H9 (cell line): Measurements from ENCODE around the gene PROC. TPM values are rescaled to one million over a fixed set of nuclear protein-coding genes. Genes with fewer than 3 reads are reported as not detected.

Experiments
- DNase-seq: peaks from one replicate; pipeline ENCODE4 v3.0.0-alpha.2; 2017
- H2AFZ ChIP-seq: one replicate; pipeline ENCODE4 v1.6.1; 2013; ENCODE audit warnings: mild to moderate bottlenecking, low read length, control low read depth, moderate library complexity
- H2AK5ac ChIP-seq: 2 replicates; pipeline ENCODE4 v1.6.1; 2013; ENCODE audit warnings: low read length, control low read depth, mixed read lengths; ENCODE audit not compliant: insufficient read length
- H2BK120ac ChIP-seq: one replicate; pipeline ENCODE4 v1.6.1; 2013; ENCODE audit warnings: low read depth, mild to moderate bottlenecking, low read length, control low read depth, inconsistent platforms; ENCODE audit not compliant: poor library complexity, severe bottlenecking
- H2BK12ac ChIP-seq: 2 replicates; pipeline ENCODE4 v1.6.1; 2013; ENCODE audit warnings: low read length, control low read depth, mixed read lengths, low read depth; ENCODE audit not compliant: insufficient read length
- H2BK15ac ChIP-seq: 2 replicates; pipeline ENCODE4 v1.6.1; 2013; ENCODE audit warnings: low read depth, low read length, control low read depth
- H2BK20ac ChIP-seq: one replicate; pipeline ENCODE4 v1.6.1; 2013; ENCODE audit warnings: low read depth, mild to moderate bottlenecking, low read length, control low read depth, inconsistent platforms; ENCODE audit not compliant: poor library complexity, severe bottlenecking
- H2BK5ac ChIP-seq: 2 replicates; pipeline ENCODE4 v1.6.1; 2013; ENCODE audit warnings: low read length, control low read depth, mixed read lengths; ENCODE audit not compliant: insufficient read length
- H3K14ac ChIP-seq: 2 replicates; pipeline ENCODE4 v1.6.1; 2013; ENCODE audit warnings: low read length, control low read depth; ENCODE audit not compliant: insufficient read depth
- H3K18ac ChIP-seq: 2 replicates; pipeline ENCODE4 v1.6.1; 2013; ENCODE audit warnings: low read depth, mild to moderate bottlenecking, mixed read lengths, low read length, control low read depth; ENCODE audit not compliant: insufficient read length
- H3K23ac ChIP-seq: 2 replicates; pipeline ENCODE4 v1.6.1; 2013; ENCODE audit warnings: low read length, control low read depth, mixed read lengths, low read depth; ENCODE audit not compliant: insufficient read length
- H3K23me2 ChIP-seq: 2 replicates; pipeline ENCODE4 v1.6.1; 2013; ENCODE audit warnings: low read depth, mild to moderate bottlenecking, mixed read lengths, low read length, control low read depth; ENCODE audit not compliant: insufficient read length, poor library complexity, severe bottlenecking
- H3K27ac ChIP-seq: 2 replicates; pipeline ENCODE4 v1.5.1; 2013; ENCODE audit warnings: low read length, control low read depth, mixed read lengths, low read depth; ENCODE audit not compliant: insufficient read length
- H3K27me3 ChIP-seq: 2 replicates; pipeline ENCODE4 v1.6.1; 2013; ENCODE audit warnings: low read length, control low read depth, inconsistent platforms; ENCODE audit not compliant: insufficient read depth
- H3K4ac ChIP-seq: 2 replicates; pipeline ENCODE4 v1.6.1; 2013; ENCODE audit warnings: low read depth, mild to moderate bottlenecking, control low read depth, inconsistent platforms, low read length, moderate library complexity
- H3K4me1 ChIP-seq: 2 replicates; pipeline ENCODE4 v1.6.1; 2013; ENCODE audit warnings: low read length, control low read depth, inconsistent platforms; ENCODE audit not compliant: insufficient read depth
- H3K4me2 ChIP-seq: 2 replicates; pipeline ENCODE4 v1.6.1; 2013; ENCODE audit warnings: low read length, control low read depth, mixed read lengths; ENCODE audit not compliant: insufficient read length, insufficient read depth
- H3K56ac ChIP-seq: 2 replicates; pipeline ENCODE4 v1.6.1; 2013; ENCODE audit warnings: low read depth, mild to moderate bottlenecking, mixed read lengths, low read length, control low read depth; ENCODE audit not compliant: insufficient read length
- H3K79me1 ChIP-seq: 2 replicates; pipeline ENCODE4 v1.6.1; 2013; ENCODE audit warnings: low read depth, mild to moderate bottlenecking, moderate library complexity, low read length, control low read depth, inconsistent platforms; ENCODE audit not compliant: insufficient read depth, poor library complexity, severe bottlenecking
- H3K79me2 ChIP-seq: 2 replicates; pipeline ENCODE4 v1.6.1; 2013; ENCODE audit warnings: low read length, control low read depth, inconsistent platforms; ENCODE audit not compliant: insufficient read depth
- H3K9ac ChIP-seq: 2 replicates; pipeline ENCODE4 v1.6.1; 2013; ENCODE audit warnings: low read length, control low read depth, mixed read lengths; ENCODE audit not compliant: insufficient read length; ENCODE audit errors: extremely low read depth
- H3K9me3 ChIP-seq: one replicate; pipeline ENCODE4 v1.6.1; 2013; ENCODE audit warnings: low read depth, low read length, inconsistent platforms; ENCODE audit not compliant: control insufficient read depth
- H3T11ph ChIP-seq: one replicate; pipeline ENCODE4 v1.6.1; 2013; ENCODE audit warnings: mild to moderate bottlenecking, low read length, control low read depth, inconsistent platforms
- H4K20me1 ChIP-seq: one replicate; pipeline ENCODE4 v1.6.1; 2013; ENCODE audit not compliant: control insufficient read depth, insufficient read length, insufficient read depth
- H4K5ac ChIP-seq: 2 replicates; pipeline ENCODE4 v1.6.1; 2013; ENCODE audit warnings: low read depth, mild to moderate bottlenecking, mixed read lengths, low read length, control low read depth; ENCODE audit not compliant: insufficient read length
- H4K8ac ChIP-seq: replicated peaks from 2 replicates; pipeline ENCODE4 v1.6.1; 2013; ENCODE audit warnings: low read length, control low read depth, mixed read lengths, low read depth; ENCODE audit not compliant: insufficient read length
- H4K91ac ChIP-seq: 2 replicates; pipeline ENCODE4 v1.6.1; 2013; ENCODE audit warnings: low read depth, mild to moderate bottlenecking, moderate library complexity, mixed read lengths, low read length, control low read depth; ENCODE audit not compliant: insufficient read length
- H3K27ac Mint-ChIP-seq, 3 experiments: 2 replicates in 2 of 3; 3 replicates in 1 of 3; pipeline ENCODE4 v1.8.0; 2020 to 2021; ENCODE audit warnings: mixed read lengths in 3 of 3, mild to moderate bottlenecking in 1 of 3, moderate library complexity in 1 of 3
- H3K27me3 Mint-ChIP-seq: 2 replicates; pipeline ENCODE4 v1.8.0; 2021; ENCODE audit warnings: low read depth, mild to moderate bottlenecking, moderate library complexity, mixed read lengths
- H3K36me3 Mint-ChIP-seq, 3 experiments: 2 replicates in 2 of 3; 3 replicates in 1 of 3; pipeline ENCODE4 v1.8.0; 2020 to 2021; ENCODE audit warnings: low read depth in 3 of 3, mixed read lengths in 3 of 3; ENCODE audit not compliant: insufficient read depth in 1 of 3
- H3K4me1 Mint-ChIP-seq, 2 experiments: 2 replicates each; pipeline ENCODE4 v1.8.0; 2020; ENCODE audit warnings: mixed read lengths in 2 of 2
- H3K4me3 Mint-ChIP-seq, 2 experiments: 2 replicates in 1 of 2; 3 replicates in 1 of 2; pipeline ENCODE4 v1.8.0; 2020 to 2021; ENCODE audit warnings: mild to moderate bottlenecking in 2 of 2, mixed read lengths in 2 of 2, moderate library complexity in 1 of 2
- H3K9me3 Mint-ChIP-seq, 2 experiments: 2 replicates in 1 of 2; 3 replicates in 1 of 2; pipeline ENCODE4 v1.8.0; 2020; ENCODE audit warnings: mild to moderate bottlenecking in 2 of 2, mixed read lengths in 2 of 2, moderate library complexity in 1 of 2
- WGBS: extraction: QIAGEN DNeasy Blood & Tissue Kit; methylation state at CpG from one replicate; pipeline ENCODE4 v1.1.7; 2013; ENCODE audit warnings: missing lambda C conversion rate, low lambda C conversion rate, mixed read lengths; ENCODE audit not compliant: insufficient read length; ENCODE audit errors: extremely low coverage; 5-methylcytosine and 5-hydroxymethylcytosine counted together
- total RNA-seq: library from RNA; stranded (reverse); gene quantifications from 2 replicates; pipeline ENCODE4 v1.2.1, GENCODE V29; 2021
- TF ChIP-seq, protein P1 (sequence below): fragments of 200-600 bp; sonication (generic); conservative IDR thresholded peaks from 3 replicates; pipeline ENCODE4 v1.8.0; 2021; ENCODE audit warnings: antibody characterized with exemption, mild to moderate bottlenecking

Gene PROC
- total RNA-seq, 1 experiment from 2014 or later, result 0.61 TPM

DNA sequence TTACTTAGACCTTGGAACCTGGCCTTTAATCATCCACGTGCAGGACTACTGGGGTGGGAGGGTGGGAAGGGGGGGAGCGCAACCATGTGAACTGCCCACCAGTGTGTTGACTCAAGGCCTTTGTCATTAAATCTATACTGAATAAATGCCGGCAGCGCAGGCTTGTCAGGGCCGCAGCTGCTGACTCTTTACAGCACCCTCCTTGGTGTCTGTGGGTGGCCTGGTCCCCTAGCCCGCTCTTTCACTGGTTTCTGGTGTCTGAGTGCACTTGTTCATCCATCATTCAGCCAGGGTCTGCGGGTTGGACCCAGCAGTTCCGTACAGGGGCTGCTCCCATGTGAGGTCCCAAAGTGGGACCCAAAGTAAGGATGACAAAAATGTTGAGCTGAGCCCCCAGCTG, 42.0 kb upstream of the PROC start:
- Histone ChIP-seq H3K27me3 (no peaks in the 10 kb centered on the region), H2AK5ac (no peak overlapping the region), H2BK15ac (no peak overlapping the region), H3K56ac (no peak overlapping the region), H4K91ac (no peak overlapping the region), H2AFZ (no peak overlapping the region), H4K8ac (no peak overlapping the region), H2BK5ac (no peak overlapping the region), H3K4me2 (no peak overlapping the region), H3K27ac (no peak overlapping the region), H3K18ac (no peak overlapping the region), H2BK120ac (no peak overlapping the region), H3K4me1 (no peaks in the 10 kb centered on the region), H2BK12ac (no peak overlapping the region), H3K23ac (no peak overlapping the region), H4K20me1 (no peaks in the 10 kb centered on the region), H4K5ac (no peak overlapping the region), H3K79me2 (peaks cover 8% of the 10 kb centered on the region; the same call in 1 of the 2 replicates), H3K9ac (no peak overlapping the region), H3K4ac (no peak overlapping the region), H3T11ph (no peak overlapping the region), H2BK20ac (no peak overlapping the region), H3K23me2 (no peaks in the 10 kb centered on the region), H3K79me1 (no peaks in the 10 kb centered on the region), H3K9me3 (peaks cover 21% of the 10 kb centered on the region), H3K14ac (no peak overlapping the region)
- Mint-ChIP-seq H3K4me1 (peaks cover 4 to 7% of the 10 kb centered on the region in 2 experiments; a peak in 3 of 4 replicates), H3K27me3 (no peaks in the 10 kb centered on the region), H3K9me3 (peaks cover 45 to 55% of the 10 kb centered on the region in 2 experiments), H3K36me3 (peaks cover 37 to 64% (median 41%) of the 10 kb centered on the region in 3 experiments), H3K27ac (no peak overlapping the region), H3K4me3 (no peak overlapping the region)
- DNase-seq, result no peak
- TF ChIP-seq, protein P1, sequence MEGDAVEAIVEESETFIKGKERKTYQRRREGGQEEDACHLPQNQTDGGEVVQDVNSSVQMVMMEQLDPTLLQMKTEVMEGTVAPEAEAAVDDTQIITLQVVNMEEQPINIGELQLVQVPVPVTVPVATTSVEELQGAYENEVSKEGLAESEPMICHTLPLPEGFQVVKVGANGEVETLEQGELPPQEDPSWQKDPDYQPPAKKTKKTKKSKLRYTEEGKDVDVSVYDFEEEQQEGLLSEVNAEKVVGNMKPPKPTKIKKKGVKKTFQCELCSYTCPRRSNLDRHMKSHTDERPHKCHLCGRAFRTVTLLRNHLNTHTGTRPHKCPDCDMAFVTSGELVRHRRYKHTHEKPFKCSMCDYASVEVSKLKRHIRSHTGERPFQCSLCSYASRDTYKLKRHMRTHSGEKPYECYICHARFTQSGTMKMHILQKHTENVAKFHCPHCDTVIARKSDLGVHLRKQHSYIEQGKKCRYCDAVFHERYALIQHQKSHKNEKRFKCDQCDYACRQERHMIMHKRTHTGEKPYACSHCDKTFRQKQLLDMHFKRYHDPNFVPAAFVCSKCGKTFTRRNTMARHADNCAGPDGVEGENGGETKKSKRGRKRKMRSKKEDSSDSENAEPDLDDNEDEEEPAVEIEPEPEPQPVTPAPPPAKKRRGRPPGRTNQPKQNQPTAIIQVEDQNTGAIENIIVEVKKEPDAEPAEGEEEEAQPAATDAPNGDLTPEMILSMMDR, result no peak
- WGBS, result no CpG with 5 or more reads among the region's 8 CpGs
